HCT116 (cell line): ENCODE data around the gene TIE1. TPM values are rescaled to one million over a fixed set of nuclear protein-coding genes. Genes with fewer than 3 reads are reported as not detected.

ENCODE experiments used
- ATAC-seq: fragments of 200-7000 bp; cut with Tn5 transposase; 2 replicates; pipeline ENCODE4 v1.9.1; 2020; ENCODE audit warnings: mild to moderate bottlenecking, moderate library complexity
- BruUV-seq: library from RNA; stranded (reverse); fragments of 400-500 nt; replicated peaks from 2 replicates; lab custom pipeline; 2021; lab: Mats Ljungman, UMichigan
- CTCF ChIA-PET: fragments of 300-600 bp; sonication (Branson Sonifier 250); formaldehyde crosslinking; loops from one replicate; lab custom pipeline; 2021; ENCODE audit warnings: antibody characterized with exemption; lab: Charles Lee
- POLR2A ChIA-PET: fragments of 300-600, 350-600 bp; sonication (Branson Sonifier 250); formaldehyde crosslinking; loops from one replicate; lab custom pipeline; 2021; ENCODE audit warnings: antibody characterized with exemption; lab: Charles Lee
- RAD21 ChIA-PET, 2 experiments: fragments of 300-600 bp; sonication (Branson Sonifier 250); formaldehyde crosslinking; loops; one replicate each; lab custom pipeline; 2023; ENCODE audit warnings: low total read pairs in 2 of 2; ENCODE audit not compliant: uncharacterized antibody in 2 of 2, unreplicated experiment in 2 of 2, low non-redundant PET in 1 of 2; lab: Charles Lee
- DNase-seq: peaks from one replicate; pipeline ENCODE4 v3.0.0-alpha.2; 2010; ENCODE audit warnings: low read depth, low spot score
- H2AFZ ChIP-seq: fragments of 200-600 bp; shearing (Covaris generic), sonication (generic); 2 replicates; pipeline ENCODE4 v1.6.1; 2017; ENCODE audit warnings: low read depth, mixed run types, mixed read lengths, antibody characterized with exemption, low read length; ENCODE audit not compliant: poor library complexity, severe bottlenecking
- H3K27ac ChIP-seq: 2 replicates; pipeline ENCODE4 v1.5.1; 2012; ENCODE audit warnings: low read depth, low read length
- H3K27me3 ChIP-seq: fragments of 200-600 bp; sonication (generic); 2 replicates; pipeline ENCODE4 v1.6.1; 2016; ENCODE audit warnings: mixed run types, low read length, mixed read lengths; ENCODE audit not compliant: insufficient read depth
- H3K36me3 ChIP-seq, 2 experiments: fragments of 200-500 bp in 1 of 2; fragments of 200-600 bp in 1 of 2; sonication (Bioruptor generic) in 1 of 2; sonication (generic) in 1 of 2; 2 replicates each; pipeline versions ENCODE4 v1.5.1 to v1.6.1; 2014 to 2016; ENCODE audit warnings: low read length in 2 of 2, inconsistent platforms in 1 of 2, mixed read lengths in 1 of 2, mixed run types in 1 of 2; ENCODE audit not compliant: insufficient read depth in 2 of 2, control insufficient read depth in 1 of 2
- H3K4me1 ChIP-seq, 2 experiments: fragments of 200-600 bp in 1 of 2; sonication (generic) in 1 of 2; 2 replicates each; pipeline versions ENCODE4 v1.5.1 to v1.6.1; 2012 to 2017; ENCODE audit warnings: low read length in 2 of 2, inconsistent platforms in 1 of 2, mild to moderate bottlenecking in 1 of 2, mixed read lengths in 1 of 2, mixed run types in 1 of 2, moderate library complexity in 1 of 2; ENCODE audit not compliant: insufficient read depth in 2 of 2, control insufficient read depth in 1 of 2
- H3K4me2 ChIP-seq: fragments of 200-600 bp; sonication (generic); 2 replicates; pipeline ENCODE4 v1.6.1; 2017; ENCODE audit warnings: mixed run types, low read length, mixed read lengths
- H3K4me3 ChIP-seq, 2 experiments: fragments of 200-600 bp in 1 of 2; sonication (generic) in 1 of 2; replicated peaks in 1 of 2; 2 replicates each; pipeline ENCODE4 v1.5.1; 2011 to 2016; ENCODE audit warnings: low read length in 2 of 2, control low read depth in 1 of 2, low read depth in 1 of 2, mild to moderate bottlenecking in 1 of 2, mixed read lengths in 1 of 2, mixed run types in 1 of 2
- H3K79me2 ChIP-seq: fragments of 200-600 bp; sonication (generic); 2 replicates; pipeline ENCODE4 v1.6.1; 2017; ENCODE audit warnings: mild to moderate bottlenecking, mixed run types, low read length, moderate library complexity, mixed read lengths; ENCODE audit not compliant: insufficient read depth
- H3K9ac ChIP-seq: fragments of 200-600 bp; sonication (generic); 2 replicates; pipeline ENCODE4 v1.6.1; 2016; ENCODE audit warnings: low read length, mixed read lengths
- H3K9me2 ChIP-seq: fragments of 200-600 bp; sonication (generic), shearing (Covaris generic); 2 replicates; pipeline ENCODE4 v1.6.1; 2017; ENCODE audit warnings: mixed run types, mild to moderate bottlenecking, moderate library complexity; ENCODE audit not compliant: insufficient read depth
- H3K9me3 ChIP-seq, 2 experiments: fragments of 200-500 bp in 1 of 2; fragments of 200-600 bp in 1 of 2; sonication (Bioruptor generic) in 1 of 2; sonication (generic) in 1 of 2; 2 replicates each; pipeline ENCODE4 v1.6.1; 2014 to 2017; ENCODE audit warnings: low read length in 2 of 2, mixed read lengths in 2 of 2, inconsistent platforms in 1 of 2, low read depth in 1 of 2, mild to moderate bottlenecking in 1 of 2, mixed run types in 1 of 2, moderate library complexity in 1 of 2; ENCODE audit not compliant: control insufficient read depth in 1 of 2, insufficient read depth in 1 of 2
- H4K20me1 ChIP-seq: fragments of 200-600 bp; sonication (generic), shearing (Covaris generic); 2 replicates; pipeline ENCODE4 v1.6.1; 2017; ENCODE audit warnings: mixed run types, mild to moderate bottlenecking, moderate library complexity; ENCODE audit not compliant: insufficient read depth
- ATF3 ChIP-seq: IDR thresholded peaks from 2 replicates; pipeline ENCODE4 v1.6.1; 2012
- CBX3 ChIP-seq: IDR thresholded peaks from 2 replicates; pipeline ENCODE4 v1.6.1; 2012; ENCODE audit warnings: low read depth
- CEBPB ChIP-seq: IDR thresholded peaks from 2 replicates; pipeline ENCODE4 v1.6.1; 2012; ENCODE audit warnings: low read depth
- CTCF ChIP-seq, 3 experiments: fragments of 200-600 bp in 1 of 3; sonication (generic) in 1 of 3; IDR thresholded peaks in 2 of 3; conservative IDR thresholded peaks in 1 of 3; 2 replicates each; pipeline ENCODE4 v1.5.1; 2012 to 2017; ENCODE audit warnings: low read depth in 2 of 3, low read length in 2 of 3, antibody characterized with exemption in 1 of 3, borderline replicate concordance in 1 of 3, control low read depth in 1 of 3, mild to moderate bottlenecking in 1 of 3, mixed read lengths in 1 of 3, mixed run types in 1 of 3, moderate library complexity in 1 of 3; ENCODE audit not compliant: insufficient read depth in 1 of 3
- EGR1 ChIP-seq: IDR thresholded peaks from 2 replicates; pipeline ENCODE4 v1.6.1; 2012; ENCODE audit warnings: low read depth
- EZH2 ChIP-seq: fragments of 200-600 bp; sonication (generic); IDR thresholded peaks from 2 replicates; pipeline ENCODE4 v1.6.1; 2017; ENCODE audit warnings: antibody characterized with exemption, mixed run types
- EZH2phosphoT487 ChIP-seq: fragments of 200-600 bp; IDR thresholded peaks from 2 replicates; pipeline ENCODE4 v1.6.1; 2018; ENCODE audit warnings: antibody characterized with exemption, borderline replicate concordance
- FOSL1 ChIP-seq: IDR thresholded peaks from 2 replicates; pipeline ENCODE4 v1.6.1; 2012; ENCODE audit warnings: low read depth
- JUND ChIP-seq: IDR thresholded peaks from 2 replicates; pipeline ENCODE4 v1.6.1; 2012
- POLR2A ChIP-seq: IDR thresholded peaks from 2 replicates; pipeline ENCODE4 v1.7.0; 2011; ENCODE audit warnings: borderline replicate concordance; ENCODE audit not compliant: insufficient read depth, insufficient read length; ENCODE audit errors: extremely low read depth
- POLR2AphosphoS5 ChIP-seq: IDR thresholded peaks from 2 replicates; pipeline ENCODE4 v1.6.1; 2011; ENCODE audit warnings: mild to moderate bottlenecking, low read depth, low read length, moderate library complexity
- SIN3A ChIP-seq: IDR thresholded peaks from 2 replicates; pipeline ENCODE4 v1.6.1; 2012; ENCODE audit warnings: low read depth
- SRF ChIP-seq: IDR thresholded peaks from 2 replicates; pipeline ENCODE4 v1.6.1; 2012; ENCODE audit warnings: low read depth
- TCF7L2 ChIP-seq: IDR thresholded peaks from 2 replicates; pipeline ENCODE4 v1.7.0; 2011; ENCODE audit warnings: borderline replicate concordance, inconsistent platforms; ENCODE audit not compliant: insufficient read depth, insufficient read length; ENCODE audit errors: extremely low read depth
- ZBTB33 ChIP-seq: IDR thresholded peaks from 2 replicates; pipeline ENCODE4 v1.6.1; 2011; ENCODE audit warnings: mild to moderate bottlenecking, low read length, moderate library complexity; ENCODE audit not compliant: insufficient replicate concordance; ENCODE audit errors: extremely low read depth
- ZFX ChIP-seq: fragments of 450-650 bp; IDR thresholded peaks from 2 replicates; pipeline ENCODE4 v1.6.1; 2017
- ZNF274 ChIP-seq: fragments of 200-500 bp; sonication (Bioruptor generic); IDR thresholded peaks from 2 replicates; pipeline ENCODE4 v1.6.1; 2014; ENCODE audit warnings: mild to moderate bottlenecking, low read depth, low read length, inconsistent platforms
- intact Hi-C: fragments of 100-400 bp; cut with micrococcal nuclease; formaldehyde crosslinking; loops from 2 replicates; pipeline ENCODE4 v1.10.0; 2022
- total RNA-seq: library from RNA; stranded (reverse); gene quantifications from one replicate; pipeline ENCODE4 v1.2.1, GENCODE V29; 2021; ENCODE audit not compliant: unreplicated experiment

Gene TIE1
- total RNA-seq, 1 experiment from 2014 or later: not detected

GRCh38 chr1:43315963-43316737 lies 15.4 kb downstream of the TIE1 start:
- ChIA-PET POLR2A (no interaction called here), CTCF (interaction anchor here (0.6 kb wide), 1 partner anchor 43 kb away, joined by 5 read pairs; the partner anchor contains the start of gene CDC20), RAD21 (no interaction called here)
- Histone ChIP-seq H3K36me3 (no peaks in the 10 kb centered on the region), H3K4me1 (peaks cover 0 to 15% of the 10 kb centered on the region in 2 experiments; a peak in 2 of 4 replicates), H3K9ac (no peak overlapping the region), H3K9me3 (no peaks in the 10 kb centered on the region), H3K9me2 (no peaks in the 10 kb centered on the region), H3K4me2 (no peak overlapping the region), H4K20me1 (no peaks in the 10 kb centered on the region), H3K4me3 (no peak overlapping the region), H2AFZ (no peak overlapping the region), H3K27ac (no peak overlapping the region), H3K27me3 (no peaks in the 10 kb centered on the region), H3K79me2 (no peaks in the 10 kb centered on the region)
- TF ChIP-seq FOSL1: no peak
- TF ChIP-seq ATF3: no peak
- TF ChIP-seq SIN3A: no peak
- no peak for TF ChIP-seq EGR1
- no peak for TF ChIP-seq ZBTB33
- TF ChIP-seq POLR2AphosphoS5: no peak
- no peak for TF ChIP-seq CBX3
- TF ChIP-seq ZNF274: no peak
- no peak for TF ChIP-seq EZH2
- no peak for TF ChIP-seq TCF7L2
- TF ChIP-seq CEBPB: no peak
- no peak for TF ChIP-seq EZH2phosphoT487
- no peak for TF ChIP-seq CTCF (IDR thresholded peaks at IDR 0.05 in 2 of 3, conservative IDR thresholded peaks at IDR 0.05 in 1 of 3; ENCODE audit: borderline replicate concordance in 1 of 3, insufficient read depth in 1 of 3, low read depth in 2 of 3, low read length in 2 of 3)
- no peak for TF ChIP-seq SRF
- no peak for TF ChIP-seq ZFX
- no peak for TF ChIP-seq JUND
- TF ChIP-seq POLR2A: no peak
- ATAC-seq (no peak), DNase-seq (no peak)
- intact Hi-C loops: no loop called here
- BruUV-seq: no TSS peak
